GM08714 (cell line): ENCODE data around the gene KCNH5.

Source experiments
- H3K4me3 ChIP-seq: fragments of 200-500 bp; sonication (Bioruptor generic); 2 replicates; pipeline ENCODE4 v1.5.1; 2014; ENCODE audit warnings: mild to moderate bottlenecking, low read length, inconsistent platforms
- ZNF274 ChIP-seq: IDR thresholded peaks from 2 replicates; pipeline ENCODE4 v1.6.1; 2012; ENCODE audit warnings: mild to moderate bottlenecking, low read depth, low read length

Gene KCNH5

DNA sequence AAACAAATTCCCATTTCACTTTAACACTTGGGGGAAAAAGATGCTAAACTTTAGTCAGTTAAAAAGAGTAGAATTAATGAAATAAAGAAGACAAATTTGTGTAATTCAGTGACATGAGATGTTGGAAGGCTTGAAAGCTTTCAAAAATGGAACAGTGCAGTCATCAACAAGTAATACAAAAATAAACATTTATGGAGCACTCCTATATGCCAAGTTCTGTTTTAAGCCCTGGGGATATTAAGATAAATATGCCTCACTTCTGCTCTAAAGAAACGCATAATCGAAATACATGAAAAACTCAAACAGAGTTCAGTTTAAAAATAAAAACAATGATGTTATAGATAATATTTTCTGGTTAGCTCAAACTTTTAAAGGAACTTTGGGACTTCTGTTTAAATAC, 93.0 kb downstream of the KCNH5 start:
- TF ChIP-seq ZNF274 = no peak
- no peak overlapping the region for H3K4me3 ChIP-seq

DNA sequence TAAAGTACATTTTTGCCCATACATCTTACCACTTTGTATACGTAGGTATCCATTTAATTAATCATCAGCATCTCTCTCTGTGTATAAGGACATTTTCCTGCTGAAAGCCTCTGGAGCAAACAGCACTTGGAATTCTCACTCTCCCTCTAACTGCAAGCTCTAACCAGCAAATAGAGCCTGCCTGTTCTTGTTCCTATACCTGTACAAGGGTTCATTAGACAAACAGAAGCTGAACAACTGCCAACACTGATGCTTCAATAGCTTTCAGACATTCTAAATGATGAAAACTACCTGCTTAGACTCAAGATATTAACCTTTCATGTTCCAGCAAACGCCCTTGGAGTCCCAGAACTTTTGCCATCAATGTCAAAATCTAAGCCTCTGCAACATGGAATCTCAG, 98.0 kb downstream of the KCNH5 start:
- H3K4me3 ChIP-seq = no peak overlapping the region
- no peak for TF ChIP-seq ZNF274

DNA sequence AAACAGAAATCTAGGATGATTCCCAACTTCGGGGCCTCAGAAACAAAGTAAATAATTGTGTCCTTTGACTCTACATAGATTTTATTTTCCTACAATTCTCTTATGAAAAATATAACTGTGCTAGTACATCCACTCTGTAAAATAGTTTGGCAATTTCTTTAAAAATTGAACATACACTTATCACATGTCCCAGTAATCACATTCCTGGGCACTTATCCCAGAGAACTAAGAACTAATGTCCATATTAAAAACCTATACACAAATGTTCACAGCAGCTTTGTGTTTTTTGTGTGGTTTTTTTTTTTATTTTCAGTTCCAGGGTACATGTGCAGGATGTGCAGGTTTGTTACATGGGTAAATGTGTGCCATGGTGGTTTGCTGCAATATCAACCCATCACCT, 99.0 kb downstream of the KCNH5 start:
- H3K4me3 ChIP-seq = no peak overlapping the region
- no peak for TF ChIP-seq ZNF274

DNA sequence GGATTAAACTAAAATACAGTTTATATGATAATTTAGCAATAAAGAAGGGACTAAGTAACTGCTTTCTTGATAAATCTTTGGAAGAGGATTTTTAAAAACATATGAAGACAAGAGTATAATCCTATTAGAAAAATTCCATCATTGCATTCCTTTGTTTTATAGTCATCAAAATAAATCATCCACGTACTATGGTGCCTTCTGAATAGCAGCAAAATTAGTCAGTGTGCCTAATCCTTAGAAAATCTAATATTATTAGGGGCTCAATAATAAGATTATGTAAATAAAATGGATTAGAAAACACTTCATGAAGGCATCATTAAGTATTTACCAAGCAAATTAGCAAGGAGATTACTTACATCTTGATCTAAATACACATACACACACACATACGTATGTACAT, 102.1 kb downstream of the KCNH5 start:
- H3K4me3 ChIP-seq = no peak overlapping the region
- no peak for TF ChIP-seq ZNF274

DNA sequence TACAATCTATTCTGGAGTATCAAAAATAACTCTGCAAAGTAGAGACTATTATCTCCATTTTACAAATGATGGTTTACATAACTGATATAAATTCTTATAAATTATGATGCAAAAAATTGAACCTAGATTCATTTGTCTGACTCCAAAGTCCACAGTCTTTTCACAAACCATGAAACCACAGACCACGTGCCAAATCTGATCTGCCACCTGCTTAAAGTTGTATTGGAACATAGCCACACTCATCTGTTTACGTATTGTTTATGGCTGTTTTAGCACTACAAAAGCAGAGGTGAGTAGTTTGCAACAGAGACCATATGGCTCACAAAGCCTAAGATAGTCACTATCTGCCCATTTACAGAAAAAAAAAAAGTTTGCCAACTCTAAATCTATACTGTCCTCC, 105.3 kb downstream of the KCNH5 start:
- no peak for TF ChIP-seq ZNF274
- no peak overlapping the region for H3K4me3 ChIP-seq

DNA sequence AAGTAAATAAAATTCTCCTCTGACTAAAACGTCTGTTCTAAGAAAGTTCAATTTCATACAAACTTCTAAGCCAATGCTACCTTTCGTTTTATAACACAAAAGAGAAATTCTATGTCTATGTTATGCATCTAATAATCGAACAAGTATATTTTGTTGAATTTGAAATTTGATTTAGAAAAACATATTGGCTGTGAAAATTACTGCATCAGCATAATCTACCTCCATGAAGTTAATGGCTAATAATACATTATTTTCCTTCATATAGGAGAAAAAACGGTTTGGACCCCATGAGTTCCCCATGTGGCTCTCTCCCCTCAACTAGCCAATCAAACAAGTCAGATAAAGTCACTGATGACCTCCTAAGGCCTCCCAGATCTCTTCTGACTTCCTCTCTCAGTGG, 106.5 kb downstream of the KCNH5 start:
- no peak overlapping the region for H3K4me3 ChIP-seq
- TF ChIP-seq ZNF274 = no peak

DNA sequence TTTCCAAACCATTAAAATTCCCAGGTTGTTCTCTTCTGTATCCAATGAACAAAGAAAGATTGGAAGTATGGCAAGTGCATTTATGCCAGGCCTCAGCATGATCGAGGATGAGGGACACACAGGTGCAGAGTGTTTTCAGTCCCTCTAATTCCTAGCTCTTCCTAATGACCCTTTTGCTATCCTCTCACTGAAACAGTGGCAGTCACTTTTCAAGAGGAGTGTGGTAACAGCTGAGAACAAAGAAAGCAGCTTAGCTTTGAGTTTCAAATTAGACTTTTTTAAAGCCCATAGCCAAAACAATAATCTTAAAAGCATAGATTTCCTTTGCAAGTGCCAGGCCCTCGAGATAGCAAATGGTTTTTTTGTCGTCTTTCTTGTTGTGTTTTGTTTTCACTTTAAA, 110.8 kb downstream of the KCNH5 start:
- no peak overlapping the region for H3K4me3 ChIP-seq
- no peak for TF ChIP-seq ZNF274

DNA sequence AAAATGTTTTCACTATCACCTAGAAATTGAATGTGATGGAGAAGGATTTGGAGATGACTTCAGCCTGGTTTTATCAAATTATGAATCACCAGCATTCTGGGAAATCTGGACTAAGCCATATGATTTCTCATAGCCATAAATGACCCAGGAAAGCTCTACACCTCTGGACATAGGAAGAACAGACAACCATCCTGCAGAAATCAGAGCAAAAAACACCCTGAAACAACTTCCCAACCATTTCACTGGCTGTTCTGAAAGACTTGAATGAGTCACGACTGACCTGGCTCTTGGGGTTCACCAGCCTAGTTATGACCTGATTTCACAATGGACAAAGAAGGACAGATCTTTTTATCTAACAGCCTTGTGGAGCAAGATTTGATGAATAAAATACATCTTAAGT, 123.8 kb downstream of the KCNH5 start:
- TF ChIP-seq ZNF274 = no peak
- no peak overlapping the region for H3K4me3 ChIP-seq

DNA sequence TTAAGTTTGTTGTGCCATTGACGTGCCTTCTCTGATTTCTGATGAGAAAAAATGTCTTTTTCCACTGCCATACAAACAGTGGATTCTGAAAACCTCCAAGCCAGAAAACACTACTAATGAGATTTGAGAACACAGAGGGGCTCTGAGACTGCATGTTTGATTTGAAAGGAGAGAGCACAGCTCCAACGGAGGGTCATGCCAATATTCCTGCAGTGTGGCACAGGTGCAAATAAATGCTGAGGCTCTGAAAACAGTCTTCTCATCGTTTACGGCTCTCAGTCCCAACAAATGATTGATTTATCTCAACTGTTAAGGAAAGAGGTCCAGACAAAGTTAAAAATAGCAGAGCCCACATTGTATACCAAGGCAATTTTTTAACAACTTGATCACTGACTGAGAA, 128.7 kb downstream of the KCNH5 start:
- no peak for TF ChIP-seq ZNF274
- no peak overlapping the region for H3K4me3 ChIP-seq

DNA sequence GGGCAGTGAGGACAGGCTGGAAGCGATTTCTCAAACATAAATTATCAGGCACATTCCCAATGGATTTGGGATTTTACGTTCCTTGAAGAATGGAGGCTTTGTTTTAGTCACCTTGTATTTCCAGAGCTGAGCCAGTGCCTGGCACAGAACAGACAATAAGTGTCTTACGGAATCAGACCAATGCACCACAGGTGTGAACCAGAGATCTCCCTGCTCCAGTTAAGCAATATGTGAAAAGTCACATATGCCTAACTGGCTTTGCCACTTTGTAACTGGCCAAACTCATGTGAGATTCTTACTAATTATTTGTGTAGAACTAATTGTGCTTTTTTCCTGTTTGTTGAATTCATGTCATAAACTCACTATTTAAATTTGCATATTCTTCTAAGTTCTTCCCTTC, 130.4 kb downstream of the KCNH5 start:
- no peak overlapping the region for H3K4me3 ChIP-seq
- TF ChIP-seq ZNF274 = no peak

DNA sequence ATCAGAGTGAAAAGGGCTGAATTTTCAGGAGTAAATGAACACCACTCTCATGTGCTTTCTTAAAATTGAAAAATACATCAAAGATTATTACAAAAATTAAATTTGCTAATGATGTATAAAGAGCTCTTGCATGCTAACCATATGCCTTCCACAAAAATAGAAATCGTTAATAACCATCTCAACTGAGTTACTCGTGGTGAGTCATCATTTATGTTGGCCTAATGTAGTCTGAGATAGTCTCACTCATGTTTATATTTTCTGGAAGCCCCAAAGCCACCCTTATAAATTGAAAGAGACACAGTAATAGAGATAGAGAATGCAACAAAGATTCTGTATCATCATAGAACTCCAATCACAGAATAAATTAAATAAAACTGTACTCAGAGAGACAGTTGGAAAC, 131.2 kb downstream of the KCNH5 start:
- no peak overlapping the region for H3K4me3 ChIP-seq
- TF ChIP-seq ZNF274 = no peak

DNA sequence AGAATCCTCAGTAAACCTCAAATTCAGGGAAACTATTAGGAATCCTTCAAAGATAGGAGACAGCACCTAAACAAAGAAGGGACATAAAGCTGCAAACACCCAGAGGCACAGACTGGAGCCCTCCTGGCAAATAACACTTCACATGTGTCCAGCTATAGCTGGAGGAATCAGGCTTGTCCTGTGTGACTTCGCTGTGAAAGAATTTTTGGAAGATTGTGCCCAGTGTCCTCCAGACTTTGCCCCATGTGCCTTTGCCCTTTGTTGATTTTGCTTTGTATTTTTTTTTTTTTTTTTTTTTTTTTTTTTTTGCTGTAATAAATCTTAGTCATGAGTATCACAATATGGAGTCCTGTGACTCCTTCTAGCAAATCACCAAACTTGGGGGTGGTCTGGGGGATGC, 136.8 kb downstream of the KCNH5 start:
- H3K4me3 ChIP-seq = no peak overlapping the region
- TF ChIP-seq ZNF274 = no peak

DNA sequence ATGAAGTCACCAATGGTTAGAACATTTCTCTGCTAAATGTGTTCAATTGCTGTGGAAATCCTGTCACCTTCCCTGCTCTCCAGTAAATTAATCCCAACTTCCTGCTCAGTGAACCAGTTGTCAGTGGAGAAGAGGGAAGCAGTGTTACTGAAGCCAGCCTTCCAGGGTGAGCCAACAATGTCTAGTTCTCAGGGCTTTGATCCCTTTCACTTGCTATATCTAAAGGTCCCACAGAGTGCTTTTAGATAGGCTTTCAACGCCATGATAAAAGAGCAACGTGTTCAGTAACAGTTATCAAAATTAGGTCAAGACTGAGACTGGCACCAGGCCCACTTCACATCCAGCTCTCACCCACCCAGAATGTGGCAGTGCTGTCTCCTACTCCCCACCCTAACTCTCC, 139.7 kb downstream of the KCNH5 start:
- H3K4me3 ChIP-seq = no peak overlapping the region
- TF ChIP-seq ZNF274 = no peak

DNA sequence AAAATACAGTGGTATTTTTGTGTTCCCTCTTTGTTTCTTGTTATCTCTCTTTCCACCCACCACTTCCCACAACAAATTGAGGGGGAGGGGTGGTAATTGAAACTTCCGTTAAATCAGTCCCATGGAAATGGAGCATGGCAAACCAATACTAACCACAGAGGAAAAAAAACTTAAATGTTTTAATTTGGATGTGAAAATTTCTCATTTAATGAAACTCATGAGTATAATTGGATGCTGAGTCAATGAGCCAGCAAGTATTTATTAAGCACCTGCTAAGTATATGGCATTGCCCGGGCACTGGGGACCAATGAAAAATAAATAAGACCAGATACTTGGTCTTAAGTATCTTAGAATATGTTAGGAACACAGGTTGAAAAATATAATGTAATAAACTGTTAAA, 147.5 kb downstream of the KCNH5 start:
- H3K4me3 ChIP-seq = no peak overlapping the region
- no peak for TF ChIP-seq ZNF274

DNA sequence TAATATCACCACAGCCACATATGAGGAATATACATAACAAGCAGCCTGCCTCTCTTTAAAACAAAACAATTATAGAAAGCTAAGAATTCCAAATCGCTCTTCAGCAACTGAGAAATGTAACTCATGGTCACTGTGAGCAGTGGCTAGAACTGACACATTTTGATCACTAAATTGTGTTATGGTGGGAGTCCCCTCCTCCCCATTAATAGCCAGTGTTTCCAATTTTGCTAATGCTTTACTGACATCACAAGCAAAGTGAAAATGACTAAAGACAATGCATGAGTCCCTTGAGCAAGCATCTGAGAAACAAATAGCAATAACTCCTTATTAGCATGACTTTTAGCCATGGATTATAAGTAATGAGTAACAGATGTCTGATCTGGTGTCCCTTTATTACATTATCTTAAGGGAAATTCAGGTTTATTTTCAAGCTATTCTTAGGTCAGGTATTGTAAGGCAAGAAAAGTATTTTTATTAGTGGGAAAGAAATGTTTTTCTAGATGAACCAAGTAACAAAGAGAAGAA, 148.3 kb downstream of the KCNH5 start:
- no peak overlapping the region for H3K4me3 ChIP-seq
- TF ChIP-seq ZNF274 = no peak

DNA sequence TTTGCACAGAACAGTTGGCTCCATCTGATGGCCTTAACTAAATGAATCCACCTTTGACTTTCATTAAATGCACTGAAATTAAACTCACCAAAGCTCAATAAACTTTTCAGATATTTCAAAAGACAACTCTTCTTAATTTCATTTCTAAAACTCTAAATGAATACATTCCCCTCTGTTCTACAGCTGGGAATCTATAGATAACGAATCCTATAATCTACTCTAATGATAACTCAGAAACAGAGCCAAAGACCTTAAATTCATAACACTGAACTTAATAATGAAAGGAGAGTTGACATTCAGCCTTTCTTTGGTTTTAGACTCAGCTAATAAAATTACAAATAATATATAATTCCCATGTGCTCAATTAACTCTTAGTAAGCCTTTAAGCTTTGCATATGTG, 150.5 kb downstream of the KCNH5 start:
- no peak overlapping the region for H3K4me3 ChIP-seq
- TF ChIP-seq ZNF274 = no peak
